GM19324 (cell line): ENCODE measurements around the gene SLC16A7.
"Not testable (repeated sequence)": the region's sequence is repeated elsewhere in the genome, so short reads cannot be mapped to it uniquely, and the experiment has no call there.

Experiments
- ATAC-seq: cut with Tn5 transposase; IDR thresholded peaks from one replicate; pipeline ENCODE4 v1.9.1; 2021; ENCODE audit warnings: mild to moderate bottlenecking, moderate library complexity; ENCODE audit not compliant: unreplicated experiment, low FRiP score

Gene SLC16A7

GRCh38 chr12:59723520-59723919 is 127.7 kb downstream of the SLC16A7 start:
- no peak for ATAC-seq

- ATAC-seq: no peak
Observed at GRCh38 chr12:59724011-59724695, 128.3 kb downstream of the SLC16A7 start.

- ATAC-seq: no peak
Observed at GRCh38 chr12:59733200-59733599, 137.4 kb downstream of the SLC16A7 start.

GRCh38 chr12:59734371-59734770 is 138.5 kb downstream of the SLC16A7 start:
- ATAC-seq: no peak

- ATAC-seq: no peak
Observed at GRCh38 chr12:59735231-59735630, 139.4 kb downstream of the SLC16A7 start.

- no peak for ATAC-seq
Observed at GRCh38 chr12:59736359-59736758, 140.5 kb downstream of the SLC16A7 start.

GRCh38 chr12:59736786-59737185 is 141.0 kb downstream of the SLC16A7 start:
- no peak for ATAC-seq

- ATAC-seq: no peak
Observed at GRCh38 chr12:59737725-59738463, 142.1 kb downstream of the SLC16A7 start.

GRCh38 chr12:59742841-59743240 is 147.0 kb downstream of the SLC16A7 start:
- ATAC-seq: no peak

- ATAC-seq: no peak
Observed at GRCh38 chr12:59744564-59744963, 148.7 kb downstream of the SLC16A7 start.

- ATAC-seq: not testable (repeated sequence)
Observed at GRCh38 chr12:59751091-59751490, 155.3 kb downstream of the SLC16A7 start.

GRCh38 chr12:59761542-59761941 is 165.7 kb downstream of the SLC16A7 start:
- no peak for ATAC-seq

- ATAC-seq: no peak
Observed at GRCh38 chr12:59763835-59764234, 168.0 kb downstream of the SLC16A7 start.

GRCh38 chr12:59768031-59768430 is 172.2 kb downstream of the SLC16A7 start:
- ATAC-seq: no peak

GRCh38 chr12:59780605-59781135 is 184.8 kb downstream of the SLC16A7 start:
- peak; percentile 53 for ATAC-seq

- ATAC-seq: no peak
Observed at GRCh38 chr12:59787610-59788009, 191.8 kb downstream of the SLC16A7 start.

- no peak for ATAC-seq
Observed at GRCh38 chr12:59792647-59793046, 196.8 kb downstream of the SLC16A7 start.

- ATAC-seq: no peak
Observed at GRCh38 chr12:59803735-59804134, 207.9 kb downstream of the SLC16A7 start.

- ATAC-seq: peak; percentile 86
Observed at GRCh38 chr12:59808317-59808910, 212.6 kb downstream of the SLC16A7 start.

- ATAC-seq: no peak
Observed at GRCh38 chr12:59811991-59812390, 216.2 kb downstream of the SLC16A7 start.

GRCh38 chr12:59812716-59813115 is 216.9 kb downstream of the SLC16A7 start:
- no peak for ATAC-seq
